ENCODE data around the gene MAGIX.
"Not testable (repeated sequence)": the region's sequence is repeated elsewhere in the genome, so short reads cannot be mapped to it uniquely, and the experiment has no call there.

The MAGIX gene

GRCh38 chrX:49162620-49163019, at the start of gene MAGIX:
TSS of gene MAGIX (plus strand) at chrX:49162758. CDS start at chrX:49162890, 132 bp downstream.
- no peak for DNase-seq (ENCODE audit: low read depth)

DNA sequence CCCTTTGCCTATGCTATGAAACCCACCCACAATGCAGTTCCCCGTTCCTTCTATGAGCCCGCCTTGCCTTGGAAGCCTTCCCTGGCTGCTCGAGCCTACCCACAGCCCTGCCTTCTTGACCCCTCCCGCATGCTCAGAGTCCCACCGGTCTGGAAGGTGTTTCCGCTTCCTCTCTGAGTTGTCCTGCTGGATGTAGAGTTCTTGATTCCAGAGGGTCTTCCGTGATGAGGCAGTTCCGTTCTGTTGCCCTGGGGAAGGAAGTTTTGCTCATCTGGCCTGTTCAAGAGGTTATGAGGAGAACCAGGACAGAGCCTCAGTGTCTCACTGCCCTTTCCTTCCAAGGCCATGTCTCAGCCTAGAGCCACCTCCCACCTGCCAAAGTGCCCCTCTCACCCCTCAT, 46.5 kb upstream of the MAGIX start:
- no peak for DNase-seq (ENCODE audit: low read depth)

GRCh38 chrX:49116716-49117115, 45.8 kb upstream of the MAGIX start:
- DNase-seq (ENCODE audit: low read depth): no peak

- no peak for DNase-seq (ENCODE audit: low read depth)
Measured at GRCh38 chrX:49117581-49117980, 45.0 kb upstream of the MAGIX start.

DNA sequence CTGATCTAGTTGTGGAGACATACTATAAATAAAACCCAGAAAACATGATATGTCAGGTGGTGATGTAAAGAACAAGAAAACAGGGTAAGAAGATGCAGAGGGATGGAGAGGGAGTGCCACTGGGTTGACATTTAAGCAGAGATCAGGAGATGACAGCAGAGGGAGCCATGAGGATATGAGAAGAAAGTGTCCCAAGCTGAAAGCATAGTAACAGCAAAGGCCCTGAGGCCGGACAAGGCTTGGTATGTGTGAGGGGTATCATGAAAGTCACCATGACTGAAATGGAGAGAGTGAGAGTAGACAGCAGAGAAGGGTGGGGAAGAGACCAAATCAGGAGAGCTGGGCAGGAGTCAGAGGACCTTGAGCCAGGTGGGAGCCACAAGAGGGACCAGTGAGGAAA, 42.5 kb upstream of the MAGIX start:
- DNase-seq (ENCODE audit: low read depth): no peak

DNA sequence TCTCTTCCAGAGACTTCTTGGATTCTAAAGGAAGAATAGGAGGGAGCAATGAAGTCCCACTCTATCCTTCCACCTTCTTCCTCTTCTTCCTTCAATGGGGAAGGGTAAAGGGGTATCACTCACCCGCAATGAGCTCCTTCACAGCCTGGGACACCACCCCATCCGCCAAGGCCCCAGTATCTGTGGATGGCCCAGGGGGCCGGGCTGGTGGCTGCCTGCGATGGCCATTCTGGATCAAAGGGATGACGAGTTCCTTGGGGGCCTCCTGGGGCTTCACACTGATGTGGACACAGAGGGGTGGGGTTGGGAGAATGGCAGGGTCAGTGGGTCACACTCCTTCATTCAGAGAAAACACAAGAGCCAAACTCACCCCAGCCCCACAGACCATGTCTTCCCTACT, 40.1 kb upstream of the MAGIX start:
- no peak for DNase-seq (ENCODE audit: low read depth)

GRCh38 chrX:49127742-49128258, 34.8 kb upstream of the MAGIX start:
- DNase-seq (ENCODE audit: low read depth): not testable (repeated sequence)

DNA sequence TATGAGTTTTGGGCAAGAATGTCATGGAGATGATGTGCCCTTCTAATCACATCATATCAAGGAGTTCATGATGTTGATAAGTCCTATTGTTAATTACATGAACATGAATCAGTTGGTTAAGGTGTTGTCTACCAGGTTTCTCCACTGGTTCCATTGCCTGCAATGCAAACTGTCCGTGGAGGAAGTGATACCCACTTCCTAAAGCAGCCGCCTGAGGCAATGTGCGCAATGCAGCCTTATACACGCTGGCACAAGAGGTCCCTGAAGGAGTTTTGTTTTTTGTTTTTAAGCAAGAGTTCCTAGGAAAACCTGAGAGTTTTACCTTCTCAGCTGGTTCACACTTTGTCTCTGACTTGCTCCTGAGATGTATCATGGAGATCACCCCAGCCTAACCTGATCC, 33.1 kb upstream of the MAGIX start:
- no peak for DNase-seq (ENCODE audit: low read depth)

DNA sequence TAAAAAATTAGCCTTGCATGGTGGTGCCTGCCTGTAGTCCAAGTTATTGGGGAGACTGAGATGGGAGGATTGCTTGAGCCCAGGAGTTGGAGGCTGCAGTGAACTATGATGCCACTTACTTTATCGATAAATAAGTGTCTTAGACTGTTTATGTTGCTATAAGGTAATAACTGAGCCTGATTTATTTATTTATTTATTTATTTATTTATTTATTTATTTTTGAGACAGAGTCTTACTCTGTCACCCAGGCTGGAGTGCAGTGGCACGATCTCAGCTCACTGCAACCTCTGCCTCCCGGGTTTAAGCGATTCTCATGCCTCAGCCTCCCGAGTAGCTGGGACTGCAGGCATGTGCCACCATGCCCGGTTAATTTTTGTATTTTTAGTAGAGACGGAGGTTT, 30.3 kb upstream of the MAGIX start:
- not testable (repeated sequence) for DNase-seq (ENCODE audit: low read depth)

DNA sequence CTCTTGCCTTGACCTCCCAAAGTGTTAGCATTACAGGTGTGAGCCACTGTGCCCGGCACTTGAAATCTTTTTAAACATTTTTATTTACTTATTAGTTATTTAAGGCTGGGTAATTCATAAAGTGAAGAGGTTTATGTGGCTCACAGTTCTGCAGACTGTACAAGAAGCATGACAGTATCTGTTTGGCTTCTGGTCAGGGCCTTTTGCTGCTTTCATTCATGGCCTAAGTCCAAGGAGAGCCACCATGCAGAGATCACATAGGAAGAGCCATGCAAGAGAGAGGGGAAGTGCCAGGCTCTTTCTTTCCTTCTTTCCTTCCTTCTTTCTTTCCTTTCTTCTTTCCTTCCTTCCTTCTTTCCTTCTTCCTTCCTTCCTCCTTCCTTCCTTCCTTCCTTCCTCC, 28.8 kb upstream of the MAGIX start:
- no peak for DNase-seq (ENCODE audit: low read depth)

DNA sequence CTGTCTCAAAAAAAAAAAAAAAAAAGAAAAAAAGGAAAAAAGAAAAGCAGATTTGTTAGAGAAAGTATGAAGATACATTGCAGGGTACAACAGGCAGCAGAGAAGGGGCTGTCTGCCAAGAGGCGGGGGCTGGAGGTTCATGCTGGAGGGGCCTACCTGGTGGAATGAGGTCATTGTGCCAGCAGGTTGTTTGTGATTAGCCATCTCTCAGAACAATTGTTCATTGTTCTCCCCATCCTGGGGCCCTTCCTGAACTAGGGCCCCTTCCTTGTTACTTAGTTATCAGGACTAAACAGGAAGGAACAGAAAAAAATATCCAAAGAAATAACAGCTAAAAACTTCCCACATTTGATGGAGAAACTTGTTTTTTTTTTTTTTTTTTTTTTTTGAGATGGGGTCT, 25.1 kb upstream of the MAGIX start:
- DNase-seq (ENCODE audit: low read depth): no peak

- DNase-seq (ENCODE audit: low read depth): no peak
Measured at GRCh38 chrX:49139713-49140112, 22.8 kb upstream of the MAGIX start.

- DNase-seq (ENCODE audit: low read depth): not testable (repeated sequence)
Measured at GRCh38 chrX:49142264-49142663, 20.3 kb upstream of the MAGIX start.

DNA sequence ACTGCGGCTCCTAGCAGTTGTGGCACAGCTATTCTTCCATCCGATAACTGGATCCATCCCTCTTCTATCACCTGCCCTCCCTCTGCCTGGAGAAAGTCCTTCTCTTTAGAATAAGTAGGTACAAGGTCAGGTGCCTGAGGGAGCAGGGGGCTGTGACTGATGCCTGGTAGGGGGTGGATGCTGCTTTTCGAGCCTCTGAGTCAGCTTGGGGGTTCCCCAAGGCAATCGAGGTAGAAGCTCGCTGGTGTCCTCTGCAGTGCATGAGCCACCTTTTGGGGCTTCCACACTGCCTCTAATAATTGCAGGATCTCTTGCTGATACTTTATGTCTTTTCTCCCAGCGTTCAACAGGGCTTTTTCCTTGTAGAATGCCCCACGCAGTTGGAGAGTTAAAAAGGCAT, 19.4 kb upstream of the MAGIX start:
- not testable (repeated sequence) for DNase-seq (ENCODE audit: low read depth)

DNA sequence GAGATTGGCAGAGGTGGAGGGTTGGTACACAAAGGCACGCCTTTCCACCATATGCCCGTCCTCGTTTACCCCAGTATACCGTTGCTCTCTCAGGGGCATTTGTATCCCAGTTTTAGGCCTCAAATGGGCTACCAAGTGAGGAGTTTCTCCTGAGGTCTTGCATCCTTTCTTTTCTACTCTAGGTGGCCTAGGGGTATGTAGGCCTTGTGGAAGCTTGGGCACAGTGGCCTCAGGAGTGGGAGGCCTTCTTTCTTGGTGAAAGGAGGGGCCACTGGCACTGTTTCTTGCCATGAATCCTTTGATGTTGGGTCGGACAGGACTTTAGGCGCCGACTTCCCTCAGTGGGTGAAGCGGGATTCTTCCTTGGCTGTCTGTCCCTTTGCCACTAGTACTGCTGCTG, 15.3 kb upstream of the MAGIX start:
- no peak for DNase-seq (ENCODE audit: low read depth)

GRCh38 chrX:49147936-49148335, 14.6 kb upstream of the MAGIX start:
- no peak for DNase-seq (ENCODE audit: low read depth)

DNA sequence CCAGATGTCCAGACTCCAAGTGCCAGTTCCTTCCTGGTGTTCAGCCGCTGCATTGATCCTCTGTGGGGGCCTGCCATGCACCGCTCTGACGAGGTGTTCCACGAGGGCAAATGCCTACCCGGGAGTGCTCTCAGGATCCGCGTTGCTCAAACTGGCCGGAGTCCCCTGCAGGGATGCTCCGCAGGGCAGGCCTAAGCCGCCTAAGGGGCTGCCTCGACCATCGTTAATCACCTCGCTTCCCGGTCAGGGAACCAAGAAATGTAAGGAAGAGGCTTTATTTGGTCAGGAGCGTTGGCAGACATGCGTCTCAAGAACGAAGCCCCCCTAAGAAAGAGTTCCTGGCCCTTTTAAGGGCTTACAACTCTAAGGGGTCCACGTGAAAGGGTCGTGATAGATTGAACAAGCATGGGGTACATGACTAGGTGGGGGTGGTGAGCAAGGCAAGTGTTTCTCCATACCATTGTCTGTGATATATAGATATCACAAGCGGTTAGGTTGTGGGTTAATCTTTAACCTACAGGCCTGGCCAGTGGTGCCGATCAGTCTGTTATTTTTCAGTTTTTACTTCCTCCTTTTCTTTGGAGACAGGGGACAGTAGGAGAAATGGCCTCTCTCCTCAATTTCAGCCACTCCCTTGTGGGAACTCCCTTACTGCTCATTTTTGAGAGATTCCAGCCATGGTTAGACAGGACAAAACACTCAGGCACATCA, 14.0 kb upstream of the MAGIX start:
- DNase-seq (ENCODE audit: low read depth): not testable (repeated sequence)

DNA sequence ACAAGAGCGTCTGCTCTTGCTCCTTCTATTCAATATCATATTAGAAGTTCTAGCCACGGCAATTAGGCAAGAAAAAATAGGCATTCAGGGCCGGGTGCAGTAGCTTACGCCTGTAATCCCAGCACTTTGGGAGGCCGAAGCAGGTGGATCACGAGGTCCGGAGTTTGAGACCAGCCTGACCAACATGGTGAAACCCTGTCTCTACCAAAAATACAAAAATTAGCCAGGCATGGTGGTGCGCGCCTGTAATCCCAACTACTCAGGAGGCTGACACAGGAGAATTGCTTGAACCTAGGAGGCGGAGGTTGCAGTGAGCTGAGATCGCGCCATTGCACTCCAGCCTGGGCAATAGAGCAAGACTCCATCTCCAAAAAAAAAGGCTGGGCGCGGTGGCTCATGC, 13.3 kb upstream of the MAGIX start:
- not testable (repeated sequence) for DNase-seq (ENCODE audit: low read depth)

DNA sequence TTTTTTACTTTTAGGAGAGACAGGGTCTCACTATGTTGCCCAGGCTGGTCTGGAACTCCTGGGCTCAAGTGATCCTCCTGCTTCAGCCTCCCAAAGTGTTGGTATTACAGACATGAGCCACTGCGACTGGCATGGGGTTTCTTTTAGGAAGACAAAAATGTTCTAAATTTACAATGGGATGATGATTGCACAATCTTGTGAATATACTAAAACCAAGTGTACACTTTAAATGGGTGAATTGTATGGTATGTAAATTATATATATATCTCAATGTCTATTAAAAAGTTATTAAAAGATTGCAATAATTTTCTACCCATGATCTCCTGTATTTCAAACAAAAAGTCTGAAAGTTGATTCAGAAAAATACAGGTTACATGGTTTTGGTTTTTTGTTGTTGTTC, 9.1 kb upstream of the MAGIX start:
- no peak for DNase-seq (ENCODE audit: low read depth)

DNA sequence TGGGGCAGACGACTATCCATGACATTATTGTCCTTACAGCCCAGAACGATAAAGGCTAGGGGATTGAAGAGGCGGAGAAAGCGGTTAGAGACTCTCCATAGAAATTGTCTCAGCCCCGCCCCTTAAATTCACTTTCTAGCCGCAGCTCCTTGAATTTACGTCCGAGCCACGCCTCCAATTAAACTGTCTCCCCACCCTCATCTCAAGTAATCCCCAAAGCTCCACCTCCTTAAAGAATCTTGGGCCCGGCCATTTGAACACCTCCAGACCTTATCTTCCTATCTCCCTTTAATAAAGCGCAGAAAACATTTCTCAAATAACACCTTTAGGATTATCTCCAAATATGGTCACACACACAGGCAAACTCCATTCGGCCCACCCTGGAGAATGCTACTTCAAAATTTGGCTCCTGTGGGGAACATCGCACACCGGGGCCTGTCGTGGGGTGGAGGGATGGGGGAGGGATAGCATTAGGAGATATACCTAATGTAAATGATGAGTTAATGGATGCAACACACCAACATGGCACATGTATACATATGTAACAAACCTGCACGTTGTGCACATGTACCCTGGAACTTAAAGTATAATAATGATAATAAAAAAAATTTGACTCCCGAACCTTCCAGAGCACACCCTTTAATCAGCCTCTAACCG, 7.2 kb upstream of the MAGIX start:
- no peak for DNase-seq (ENCODE audit: low read depth)

GRCh38 chrX:49155900-49156837, 6.4 kb upstream of the MAGIX start:
- DNase-seq (ENCODE audit: low read depth): peak; percentile 72

GRCh38 chrX:49157194-49157593, 5.4 kb upstream of the MAGIX start:
- no peak for DNase-seq (ENCODE audit: low read depth)

DNA sequence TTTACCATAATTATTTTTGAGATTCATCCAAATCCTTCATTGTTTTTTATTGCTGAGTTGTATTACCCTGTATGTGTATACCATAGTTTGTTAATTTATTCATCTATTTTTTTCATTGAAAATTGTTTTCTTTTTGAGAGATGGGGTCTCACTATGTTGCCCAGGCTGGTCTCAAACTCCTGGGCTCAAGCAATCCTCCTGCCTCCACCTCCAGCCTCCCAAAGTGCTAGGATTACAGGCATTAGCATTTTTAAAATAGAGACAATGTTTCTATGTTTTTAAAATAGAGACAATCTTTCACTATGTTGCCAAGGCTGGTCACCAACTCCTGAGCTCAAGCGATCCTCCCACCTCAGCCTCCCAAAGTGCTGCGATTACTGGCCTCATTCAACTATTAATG, 1.6 kb upstream of the MAGIX start:
- no peak for DNase-seq (ENCODE audit: low read depth)
